ENCODE measurements around the gene MYH9. TPM values are rescaled to one million over a fixed set of nuclear protein-coding genes. Genes with fewer than 3 reads are reported as not detected.
A peak's percentile ranks its signal among the peaks of the same experiment; 100 is the strongest.

Gene MYH9
- total RNA-seq, 1 experiment from 2014 or later: 788 TPM

DNA sequence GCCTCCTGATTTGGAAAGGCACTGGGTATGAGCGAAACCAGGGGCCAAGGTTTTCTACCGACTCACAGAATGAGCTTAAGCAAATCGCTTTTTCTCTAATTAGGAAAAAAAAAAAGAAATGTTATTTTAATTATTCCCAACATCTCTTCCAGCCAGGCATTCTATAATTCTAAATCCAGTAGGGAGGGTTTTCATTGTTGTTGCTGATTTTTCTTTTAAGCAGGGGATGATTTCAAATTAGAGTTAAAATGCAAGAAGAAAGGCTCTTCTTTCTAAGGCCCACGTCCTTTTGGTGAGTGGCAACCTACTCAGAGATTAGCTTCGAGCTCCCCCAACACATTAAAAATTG is 8.9 kb downstream of the MYH9 start:
- Histone ChIP-seq H3K36me3 (ENCODE audit: control insufficient read depth, insufficient read depth, low read length) (no peaks in the 10 kb centered on the region; the same call in 1 of the 2 replicates), H3K4me3 (ENCODE audit: low read depth in 2 of 2, low read length in 2 of 2) (no peak overlapping the region), H3K27ac (ENCODE audit: low read length) (peak overlapping the region; percentile 84), H3K27me3 (ENCODE audit: control insufficient read depth, insufficient read depth, low read length) (no peaks in the 10 kb centered on the region), H3K9me3 (ENCODE audit: control insufficient read depth, insufficient read depth, low read depth, low read length) (no peaks in the 10 kb centered on the region), H3K4me1 (ENCODE audit: control insufficient read depth, insufficient read depth, low read length) (peaks cover 72% of the 10 kb centered on the region)
- ATAC-seq (no peak), DNase-seq (ENCODE audit: low read depth, low spot score) (no peak)
- BruUV-seq (replicated peaks): TSS peak; percentile 1
- ChIA-PET CTCF (no interaction called here), POLR2A (interaction anchor here (1.2 kb wide), 1 partner anchor 14 kb away, joined by 8 read pairs; no protein-coding TSS in a partner anchor)
- in situ Hi-C loops (cut with HindIII; ENCODE audit: low pct_unique_long_range_greater_than_20kb, low sequenced_read_pairs) (no loop called here), intact Hi-C loops (cut with micrococcal nuclease; ENCODE audit: unreplicated experiment) (no loop called here)
- TF ChIP-seq SIN3A (IDR thresholded peaks at IDR 0.05; ENCODE audit: borderline replicate concordance, insufficient read depth, low read depth, low read length) (no peak), POLR2AphosphoS5 (IDR thresholded peaks at IDR 0.05; ENCODE audit: low read depth, low read length) (no peak), TCF7L2 (IDR thresholded peaks at IDR 0.05; ENCODE audit: low read depth, low read length) (no peak), CTCF (IDR thresholded peaks at IDR 0.05) (no peak), REST (IDR thresholded peaks at IDR 0.05; ENCODE audit: insufficient read depth in 1 of 2, low read depth in 2 of 2, low read length in 1 of 2) (no peak)

GRCh38 chr22:36378080-36378868 is 9.5 kb downstream of the MYH9 start:
- DNase-seq (ENCODE audit: low read depth, low spot score) (no peak), ATAC-seq (no peak)
- CTCF ChIA-PET: no interaction called here
- Histone ChIP-seq H3K36me3 (ENCODE audit: control insufficient read depth, insufficient read depth, low read length) (no peaks in the 10 kb centered on the region; the same call in 1 of the 2 replicates), H3K9me3 (ENCODE audit: control insufficient read depth, insufficient read depth, low read depth, low read length) (no peaks in the 10 kb centered on the region), H3K27ac (ENCODE audit: low read length) (peak overlapping the region; percentile 84), H3K4me3 (ENCODE audit: low read depth in 2 of 2, low read length in 2 of 2) (no peak overlapping the region), H3K27me3 (ENCODE audit: control insufficient read depth, insufficient read depth, low read length) (no peaks in the 10 kb centered on the region), H3K4me1 (ENCODE audit: control insufficient read depth, insufficient read depth, low read length) (peaks cover 76% of the 10 kb centered on the region)
- intact Hi-C loops (cut with micrococcal nuclease; ENCODE audit: unreplicated experiment) (no loop called here), in situ Hi-C loops (cut with HindIII; ENCODE audit: low pct_unique_long_range_greater_than_20kb, low sequenced_read_pairs) (no loop called here)
- no TSS peak for BruUV-seq (replicated peaks)
- no peak for TF ChIP-seq SIN3A (IDR thresholded peaks at IDR 0.05; ENCODE audit: borderline replicate concordance, insufficient read depth, low read depth, low read length)
- no peak for TF ChIP-seq TCF7L2 (IDR thresholded peaks at IDR 0.05; ENCODE audit: low read depth, low read length)
- TF ChIP-seq REST (IDR thresholded peaks at IDR 0.05; ENCODE audit: insufficient read depth in 1 of 2, low read depth in 2 of 2, low read length in 1 of 2): no peak
- no peak for TF ChIP-seq POLR2AphosphoS5 (IDR thresholded peaks at IDR 0.05; ENCODE audit: low read depth, low read length)
- TF ChIP-seq CTCF (IDR thresholded peaks at IDR 0.05): no peak
- POLR2A ChIA-PET: interaction anchor here (1.2 kb wide), 1 partner anchor 13 kb away, joined by 8 read pairs; no protein-coding TSS in a partner anchor

All from Panc1 (cell line).